Neural progenitor cell (in vitro differentiated cells): Measurements from ENCODE around the gene MEGF10. TPM values are rescaled to one million over a fixed set of nuclear protein-coding genes. Genes with fewer than 3 reads are reported as not detected.

Experiments
- DNase-seq: peaks from one replicate; pipeline ENCODE4 v3.0.0-alpha.2; 2016; ENCODE audit warnings: low spot score
- H2AFZ ChIP-seq: fragments of 200-600 bp; sonication (generic); replicated peaks from 2 replicates; pipeline ENCODE4 v1.6.1; 2016; ENCODE audit warnings: antibody characterized with exemption
- H3F3A ChIP-seq: fragments of 200-600 bp; sonication (generic); 2 replicates; pipeline ENCODE4 v1.6.1; 2016; ENCODE audit warnings: antibody characterized with exemption, low read depth
- H3K27ac ChIP-seq: fragments of 200-600 bp; sonication (generic); 2 replicates; pipeline ENCODE4 v1.5.1; 2016; ENCODE audit warnings: mild to moderate bottlenecking
- H3K27me3 ChIP-seq: fragments of 200-600 bp; sonication (generic); 2 replicates; pipeline ENCODE4 v1.6.1; 2016; ENCODE audit warnings: mild to moderate bottlenecking, moderate library complexity
- H3K36me3 ChIP-seq: fragments of 200-600 bp; sonication (generic); 2 replicates; pipeline ENCODE4 v1.5.1; 2016
- H3K4me1 ChIP-seq: fragments of 200-600 bp; sonication (generic); 2 replicates; pipeline ENCODE4 v1.6.1; 2016; ENCODE audit warnings: mixed run types
- H3K4me2 ChIP-seq: fragments of 200-600 bp; sonication (generic); 2 replicates; pipeline ENCODE4 v1.6.1; 2016
- H3K4me3 ChIP-seq: fragments of 200-600 bp; sonication (generic); 2 replicates; pipeline ENCODE4 v1.5.1; 2016
- H3K79me2 ChIP-seq: fragments of 200-600 bp; sonication (generic); 2 replicates; pipeline ENCODE4 v1.6.1; 2016; ENCODE audit warnings: low read depth
- H3K9ac ChIP-seq: fragments of 200-600 bp; sonication (generic); 2 replicates; pipeline ENCODE4 v1.6.1; 2016
- H3K9me3 ChIP-seq: fragments of 200-600 bp; sonication (generic); 2 replicates; pipeline ENCODE4 v1.5.1; 2016; ENCODE audit warnings: low read depth
- H4K20me1 ChIP-seq: fragments of 200-600 bp; sonication (generic); 2 replicates; pipeline ENCODE4 v1.6.1; 2016; ENCODE audit warnings: low read depth
- H3K27ac Mint-ChIP-seq: 3 replicates; pipeline ENCODE4 v1.8.0; 2021; ENCODE audit warnings: mixed read lengths
- H3K27me3 Mint-ChIP-seq: 2 replicates; pipeline ENCODE4 v1.8.0; 2022; ENCODE audit warnings: low read depth, mild to moderate bottlenecking, inconsistent platforms, moderate library complexity, mixed read lengths; ENCODE audit not compliant: insufficient read depth
- H3K36me3 Mint-ChIP-seq: 3 replicates; pipeline ENCODE4 v1.8.0; 2021; ENCODE audit warnings: mixed read lengths
- H3K4me1 Mint-ChIP-seq: 3 replicates; pipeline ENCODE4 v1.8.0; 2021; ENCODE audit warnings: mixed read lengths
- H3K4me3 Mint-ChIP-seq: 3 replicates; pipeline ENCODE4 v1.8.0; 2021; ENCODE audit warnings: mild to moderate bottlenecking, moderate library complexity, mixed read lengths
- H3K9me3 Mint-ChIP-seq: 3 replicates; pipeline ENCODE4 v1.8.0; 2020; ENCODE audit warnings: mixed read lengths
- EZH2 ChIP-seq: fragments of 200-600 bp; sonication (generic); IDR thresholded peaks from 2 replicates; pipeline ENCODE4 v1.6.1; 2017; ENCODE audit warnings: antibody characterized with exemption, mild to moderate bottlenecking, moderate library complexity
- EZH2phosphoT487 ChIP-seq: fragments of 200-600 bp; sonication (generic); IDR thresholded peaks from 2 replicates; pipeline ENCODE4 v1.6.1; 2017; ENCODE audit warnings: antibody characterized with exemption
- total RNA-seq: library from RNA; depleted of rRNA; stranded (reverse); fragments of >200 nt; gene quantifications from 2 replicates; pipeline ENCODE4 v1.2.3, GENCODE V29; 2015; ENCODE audit warnings: low replicate concordance
- TF ChIP-seq, protein P1 (sequence below): fragments of 200-600 bp; sonication (generic); IDR thresholded peaks from 2 replicates; pipeline ENCODE4 v1.5.1; 2017; ENCODE audit warnings: antibody characterized with exemption, mild to moderate bottlenecking

MEGF10 gene
- total RNA-seq, 1 donor from 2014 or later, result 1.3 TPM

DNA sequence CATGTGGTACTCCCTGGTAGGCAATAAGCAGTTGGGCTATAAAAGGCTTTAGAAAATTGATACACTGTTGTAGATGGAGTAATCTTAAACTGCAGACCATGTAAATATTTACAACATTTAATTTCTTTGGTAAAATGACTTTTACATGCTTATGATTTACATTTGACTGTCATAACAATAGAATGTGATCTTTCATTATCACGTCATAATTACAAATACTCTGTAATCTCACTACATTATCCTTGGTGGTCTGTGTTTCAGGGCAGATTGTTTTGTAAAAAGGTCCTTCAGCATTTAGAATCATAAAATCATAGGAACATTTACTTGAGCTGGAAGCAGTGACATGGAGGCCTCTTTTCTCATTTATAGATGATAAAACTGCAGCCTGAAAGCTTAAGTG, 153.6 kb downstream of the MEGF10 start:
- Histone ChIP-seq H3K79me2 (no peaks in the 10 kb centered on the region), H3F3A (peaks cover 14% of the 10 kb centered on the region), H3K9me3 (no peaks in the 10 kb centered on the region), H3K27me3 (no peaks in the 10 kb centered on the region), H3K4me2 (no peak overlapping the region), H3K4me1 (peaks cover 12% of the 10 kb centered on the region), H3K4me3 (no peak overlapping the region), H3K9ac (no peak overlapping the region), H3K27ac (no peak overlapping the region), H3K36me3 (no peaks in the 10 kb centered on the region), H2AFZ (no peak overlapping the region), H4K20me1 (no peaks in the 10 kb centered on the region)
- TF ChIP-seq EZH2phosphoT487 (no peak), EZH2 (no peak)
- TF ChIP-seq, protein P1, sequence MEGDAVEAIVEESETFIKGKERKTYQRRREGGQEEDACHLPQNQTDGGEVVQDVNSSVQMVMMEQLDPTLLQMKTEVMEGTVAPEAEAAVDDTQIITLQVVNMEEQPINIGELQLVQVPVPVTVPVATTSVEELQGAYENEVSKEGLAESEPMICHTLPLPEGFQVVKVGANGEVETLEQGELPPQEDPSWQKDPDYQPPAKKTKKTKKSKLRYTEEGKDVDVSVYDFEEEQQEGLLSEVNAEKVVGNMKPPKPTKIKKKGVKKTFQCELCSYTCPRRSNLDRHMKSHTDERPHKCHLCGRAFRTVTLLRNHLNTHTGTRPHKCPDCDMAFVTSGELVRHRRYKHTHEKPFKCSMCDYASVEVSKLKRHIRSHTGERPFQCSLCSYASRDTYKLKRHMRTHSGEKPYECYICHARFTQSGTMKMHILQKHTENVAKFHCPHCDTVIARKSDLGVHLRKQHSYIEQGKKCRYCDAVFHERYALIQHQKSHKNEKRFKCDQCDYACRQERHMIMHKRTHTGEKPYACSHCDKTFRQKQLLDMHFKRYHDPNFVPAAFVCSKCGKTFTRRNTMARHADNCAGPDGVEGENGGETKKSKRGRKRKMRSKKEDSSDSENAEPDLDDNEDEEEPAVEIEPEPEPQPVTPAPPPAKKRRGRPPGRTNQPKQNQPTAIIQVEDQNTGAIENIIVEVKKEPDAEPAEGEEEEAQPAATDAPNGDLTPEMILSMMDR, result no peak
- DNase-seq, result no peak
- peaks cover 31% of the 10 kb centered on the region for H3K4me1 Mint-ChIP-seq
- H3K9me3 Mint-ChIP-seq, result no peaks in the 10 kb centered on the region
- no peak overlapping the region for H3K27ac Mint-ChIP-seq
- peaks cover 8% of the 10 kb centered on the region for H3K36me3 Mint-ChIP-seq
- H3K4me3 Mint-ChIP-seq, result no peak overlapping the region
- H3K27me3 Mint-ChIP-seq, result peaks cover 2% of the 10 kb centered on the region

DNA sequence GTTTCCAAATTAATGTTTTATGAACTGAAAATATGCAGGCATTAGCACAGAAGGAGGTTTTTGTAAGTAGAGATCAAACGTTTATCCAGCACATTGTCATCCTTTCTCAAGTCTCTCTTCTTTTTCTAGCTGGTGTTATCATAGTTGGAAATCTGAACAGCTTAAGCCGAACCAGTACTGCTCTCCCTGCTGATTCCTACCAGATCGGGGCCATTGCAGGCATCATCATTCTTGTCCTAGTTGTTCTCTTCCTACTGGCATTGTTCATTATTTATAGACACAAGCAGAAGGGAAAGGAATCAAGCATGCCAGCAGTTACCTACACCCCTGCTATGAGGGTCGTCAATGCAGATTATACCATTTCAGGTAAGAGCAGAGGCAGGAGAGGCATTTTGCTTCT, 154.7 kb downstream of the MEGF10 start:
- H3K27me3 ChIP-seq, result no peaks in the 10 kb centered on the region
- no peaks in the 10 kb centered on the region for H3K79me2 ChIP-seq
- no peaks in the 10 kb centered on the region for H3K9me3 Mint-ChIP-seq
- peaks cover 30% of the 10 kb centered on the region for H3K4me1 Mint-ChIP-seq
- TF ChIP-seq EZH2 (no peak), EZH2phosphoT487 (no peak)
- TF ChIP-seq, protein P1, result no peak
- no peaks in the 10 kb centered on the region for H3K9me3 ChIP-seq
- no peak overlapping the region for H3K27ac Mint-ChIP-seq
- H3K4me1 ChIP-seq, result peaks cover 12% of the 10 kb centered on the region
- H3K4me3 Mint-ChIP-seq, result no peak overlapping the region
- H3K4me3 ChIP-seq, result no peak overlapping the region
- H3F3A ChIP-seq, result peaks cover 14% of the 10 kb centered on the region
- H3K36me3 Mint-ChIP-seq, result peaks cover 12% of the 10 kb centered on the region
- no peaks in the 10 kb centered on the region for H3K36me3 ChIP-seq
- H4K20me1 ChIP-seq, result no peaks in the 10 kb centered on the region
- peaks cover 2% of the 10 kb centered on the region for H3K27me3 Mint-ChIP-seq
- H3K27ac ChIP-seq, result no peak overlapping the region
- no peak overlapping the region for H3K9ac ChIP-seq
- H2AFZ ChIP-seq, result peak overlapping the region; percentile 4
- no peak for DNase-seq
- H3K4me2 ChIP-seq, result no peak overlapping the region

DNA sequence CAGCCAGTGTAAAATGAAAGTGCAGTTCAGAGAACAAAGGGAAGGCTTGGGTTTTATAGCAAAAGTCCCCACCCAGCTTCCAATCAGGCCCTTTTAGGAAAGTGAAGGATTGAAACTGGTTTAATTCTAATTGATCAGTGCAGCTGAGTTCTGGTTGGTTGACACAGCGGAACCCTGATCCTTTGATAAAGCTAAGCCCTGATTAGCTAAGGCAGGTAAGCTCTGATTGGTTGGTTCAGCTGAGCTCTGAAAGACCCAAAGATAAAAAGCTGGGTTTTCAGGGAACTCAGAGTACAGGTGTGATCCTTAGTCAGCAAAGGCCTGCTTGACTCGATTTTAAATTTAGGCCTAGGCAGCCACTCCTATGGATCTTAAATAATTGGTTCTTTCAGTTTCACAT, 156.0 kb downstream of the MEGF10 start:
- Histone ChIP-seq H3K9ac (no peak overlapping the region), H3K79me2 (no peaks in the 10 kb centered on the region), H4K20me1 (no peaks in the 10 kb centered on the region), H3K4me2 (peak overlapping the region; percentile 31), H3K27ac (no peak overlapping the region), H3F3A (peaks cover 14% of the 10 kb centered on the region), H3K4me3 (no peak overlapping the region), H3K36me3 (no peaks in the 10 kb centered on the region), H2AFZ (peak overlapping the region; percentile 59), H3K27me3 (no peaks in the 10 kb centered on the region), H3K4me1 (peaks cover 12% of the 10 kb centered on the region), H3K9me3 (no peaks in the 10 kb centered on the region)
- Mint-ChIP-seq H3K27ac (no peak overlapping the region), H3K4me1 (peaks cover 20% of the 10 kb centered on the region), H3K36me3 (peaks cover 14% of the 10 kb centered on the region), H3K4me3 (no peak overlapping the region), H3K27me3 (peaks cover 2% of the 10 kb centered on the region), H3K9me3 (no peaks in the 10 kb centered on the region)
- no peak for TF ChIP-seq EZH2
- TF ChIP-seq, protein P1, result no peak
- TF ChIP-seq EZH2phosphoT487, result no peak
- peak; percentile 45 for DNase-seq
